GM12891 (cell line): ENCODE data around the gene PRDM16.

Experiments
- DNase-seq: peaks from one replicate; pipeline ENCODE4 v3.0.0; 2011; ENCODE audit warnings: low spot score; ENCODE audit not compliant: insufficient read length
- FAIRE-seq: peaks from 2 replicates; lab custom pipeline; 2011; peaks lifted over from hg19 to GRCh38; lab: Jason Lieb, UNC
- PAX5 ChIP-seq: IDR thresholded peaks from 2 replicates; pipeline ENCODE4 v1.6.1; 2011; ENCODE audit warnings: low read length, moderate library complexity, mild to moderate bottlenecking; ENCODE audit not compliant: insufficient read depth, severe bottlenecking
- POLR2A ChIP-seq: IDR thresholded peaks from 2 replicates; pipeline ENCODE4 v1.6.1; 2011; ENCODE audit warnings: low read depth, low read length, control low read depth
- POLR2AphosphoS5 ChIP-seq: IDR thresholded peaks from 2 replicates; pipeline ENCODE4 v1.6.1; 2011; ENCODE audit warnings: low read depth, low read length, control low read depth
- POU2F2 ChIP-seq: IDR thresholded peaks from 2 replicates; pipeline ENCODE4 v1.6.1; 2011; ENCODE audit warnings: low read depth, mild to moderate bottlenecking, control low read depth, low read length, moderate library complexity
- SPI1 ChIP-seq: IDR thresholded peaks from 2 replicates; pipeline ENCODE4 v1.6.1; 2011; ENCODE audit warnings: low read depth, low read length, control low read depth
- TAF1 ChIP-seq: IDR thresholded peaks from 2 replicates; pipeline ENCODE4 v1.6.1; 2011; ENCODE audit warnings: low read depth, low read length, control low read depth

PRDM16 gene

DNA sequence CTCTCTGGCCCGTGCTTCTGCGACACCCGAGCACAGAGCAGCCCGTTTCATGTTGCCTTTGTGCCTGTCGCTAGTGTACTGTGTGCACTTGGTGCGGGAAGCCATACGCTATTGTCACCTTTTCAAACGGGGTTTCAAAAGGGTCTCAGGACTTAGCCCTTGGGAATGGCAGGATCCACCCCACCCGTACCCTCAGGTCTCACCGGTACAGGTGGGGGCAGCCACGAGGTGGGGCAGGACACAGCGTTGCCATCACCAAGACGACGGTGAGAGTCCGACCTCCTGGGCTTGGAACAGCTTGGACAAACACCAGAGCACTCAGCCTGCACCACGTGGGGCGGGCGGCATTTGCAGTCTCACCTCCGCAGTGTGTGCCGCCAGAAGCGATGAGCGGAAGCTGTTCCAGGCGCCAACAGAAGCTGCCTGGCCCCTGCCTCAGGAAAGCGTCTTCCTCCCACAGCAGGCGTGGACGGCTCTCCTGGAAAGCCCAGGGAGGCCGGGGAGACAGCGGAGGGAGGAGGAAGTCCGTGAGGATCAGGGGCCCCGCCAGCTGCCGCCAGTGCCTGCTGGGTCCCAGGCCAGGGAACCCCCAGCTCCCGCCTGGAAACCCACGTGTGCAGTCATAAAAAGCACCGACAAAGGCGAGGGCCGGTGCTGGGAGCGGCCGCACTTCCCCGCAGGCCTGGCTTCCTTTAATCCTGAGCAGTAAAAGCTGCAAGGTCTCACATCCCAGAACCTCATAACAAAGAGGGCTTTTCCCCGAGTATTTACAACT, 254.2 kb downstream of the PRDM16 start:
- FAIRE-seq (no peak), DNase-seq (no peak)
- no peak for TF ChIP-seq POLR2A
- no peak for TF ChIP-seq TAF1
- no peak for TF ChIP-seq SPI1
- TF ChIP-seq POLR2AphosphoS5 = no peak
- TF ChIP-seq PAX5 = no peak
- TF ChIP-seq POU2F2 = no peak

DNA sequence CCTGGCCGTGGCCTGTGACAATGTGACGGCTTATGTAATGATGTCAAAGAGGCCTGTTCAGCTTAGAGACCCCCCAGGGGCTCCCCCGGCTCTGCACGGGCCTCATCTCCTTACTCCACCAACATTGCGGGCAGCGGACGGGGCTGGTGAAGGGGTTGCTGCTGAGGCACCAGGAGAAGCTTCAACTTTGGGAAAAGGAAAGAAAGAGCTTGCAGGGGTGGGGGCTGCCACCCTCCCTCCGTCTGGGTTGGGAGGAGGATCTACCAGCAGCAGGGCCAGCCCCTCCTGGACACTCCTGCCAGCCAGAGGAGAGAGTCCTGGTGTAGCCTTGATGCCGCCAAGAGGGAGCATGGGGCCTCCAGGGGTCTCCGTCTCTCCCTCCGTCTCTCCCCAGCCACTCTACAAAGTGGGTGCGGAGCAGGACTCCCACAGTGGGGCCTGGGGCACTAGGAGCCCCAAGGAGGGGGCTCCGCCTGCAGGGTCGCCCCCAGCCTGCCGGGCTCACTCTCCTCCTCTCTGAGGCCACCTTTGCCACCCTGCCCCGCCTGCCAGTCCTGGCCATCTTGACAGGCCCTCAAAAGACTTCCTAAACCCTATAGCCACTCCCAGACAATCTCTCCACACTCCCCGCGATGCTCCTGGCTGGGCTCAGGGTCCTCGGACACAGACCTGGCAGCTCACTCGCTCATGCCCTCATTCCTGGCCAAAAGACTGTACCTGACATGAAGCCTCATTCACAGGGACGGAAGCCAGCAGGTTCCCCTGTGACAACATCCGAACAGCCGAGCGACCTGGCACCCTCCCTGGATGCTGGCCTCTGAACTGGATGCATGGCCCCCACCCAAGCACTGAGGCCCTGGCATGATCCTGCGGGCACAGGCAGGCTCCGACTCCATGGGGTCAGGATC, 255.0 kb downstream of the PRDM16 start:
- FAIRE-seq (no peak), DNase-seq (no peak)
- no peak for TF ChIP-seq POLR2AphosphoS5
- TF ChIP-seq PAX5 = no peak
- TF ChIP-seq POLR2A = no peak
- TF ChIP-seq SPI1 = no peak
- TF ChIP-seq TAF1 = no peak
- TF ChIP-seq POU2F2 = no peak

DNA sequence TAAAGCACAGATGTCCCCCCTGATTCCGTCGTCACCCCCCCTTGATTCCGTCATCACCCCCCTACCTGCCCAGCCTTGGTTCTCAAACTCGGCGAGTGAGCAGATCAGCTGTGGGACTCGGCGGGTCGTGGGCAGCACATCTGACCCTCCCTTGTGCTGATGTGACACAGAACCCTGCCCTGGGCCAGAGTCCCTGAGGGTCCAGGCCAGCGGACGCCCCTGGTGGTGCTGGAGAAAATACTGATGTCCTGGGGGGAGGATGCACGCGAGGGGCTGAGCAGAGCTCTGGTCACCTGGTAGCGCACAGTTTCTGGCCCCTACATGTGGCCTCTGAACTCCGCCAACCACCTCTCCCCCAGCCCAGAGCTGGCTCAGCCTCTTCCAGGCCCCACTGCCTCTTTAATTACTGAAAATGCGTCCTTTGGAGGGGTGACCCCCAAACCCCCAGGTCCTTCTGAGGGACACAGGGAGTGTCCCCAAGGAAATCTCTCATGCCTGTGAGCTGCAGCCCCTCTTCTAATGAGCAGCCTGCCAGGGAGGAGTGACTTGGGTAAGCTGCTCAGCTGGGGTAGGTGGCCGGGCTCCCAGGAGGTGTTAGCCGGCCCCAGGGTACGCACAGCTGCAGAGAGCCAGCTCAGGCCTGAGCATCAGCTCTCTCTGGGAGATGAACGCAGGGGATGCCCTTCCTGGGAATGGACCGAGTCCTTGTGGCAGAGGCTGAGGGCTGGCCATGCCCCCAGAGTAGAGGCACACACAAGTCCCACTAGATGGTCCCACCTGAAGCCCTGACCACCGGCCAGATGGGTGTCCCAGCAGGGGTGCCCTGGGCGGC, 255.9 kb downstream of the PRDM16 start:
- TF ChIP-seq SPI1 (no peak), PAX5 (no peak), POLR2AphosphoS5 (no peak), POLR2A (no peak), POU2F2 (no peak), TAF1 (no peak)
- FAIRE-seq (no peak), DNase-seq (no peak)

DNA sequence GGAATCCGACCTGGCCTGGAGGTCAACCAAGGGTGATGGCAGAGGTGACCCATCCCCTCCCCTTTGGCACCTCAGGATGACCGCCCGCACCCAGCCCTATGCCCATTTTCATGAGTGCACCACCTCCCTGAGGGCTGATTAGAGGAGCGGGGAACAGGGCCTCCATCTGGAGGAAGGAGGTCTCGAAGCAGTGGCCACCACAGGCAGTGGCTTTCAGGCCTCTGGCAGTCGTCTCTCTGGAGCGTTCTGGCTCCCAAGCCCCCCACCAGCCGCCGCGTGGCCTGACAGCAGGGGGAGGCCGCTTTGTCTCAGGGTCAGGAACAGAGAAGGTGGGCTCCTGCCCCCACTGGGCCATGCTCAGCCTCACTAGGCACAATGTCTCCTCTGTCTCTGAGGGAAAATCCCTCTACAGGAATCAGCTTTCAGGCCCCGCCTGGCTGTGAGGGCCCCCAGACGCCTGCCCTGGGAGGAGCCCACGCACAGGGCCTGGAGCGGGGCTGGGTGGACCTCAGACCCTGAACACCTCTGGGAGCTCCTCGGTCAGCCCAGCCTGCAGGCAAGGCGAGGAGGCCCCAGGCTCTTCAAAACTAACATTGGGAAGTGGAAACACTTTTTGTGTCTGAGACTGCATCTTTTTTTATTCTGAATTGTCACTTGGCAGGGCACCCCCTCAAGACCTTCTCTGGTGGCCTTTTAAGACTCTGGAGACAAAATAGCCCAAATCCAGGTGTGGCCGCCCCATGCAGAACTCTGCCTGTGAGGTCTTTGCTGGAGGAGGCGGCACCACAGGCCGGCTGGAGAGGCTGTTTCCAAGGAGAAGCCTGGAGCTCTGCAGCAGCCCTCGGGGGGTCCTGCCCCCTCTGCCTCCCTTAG, 257.7 kb downstream of the PRDM16 start:
- FAIRE-seq (no peak), DNase-seq (no peak)
- TF ChIP-seq TAF1 (no peak), POU2F2 (no peak), SPI1 (no peak), POLR2A (no peak), POLR2AphosphoS5 (no peak), PAX5 (no peak)

DNA sequence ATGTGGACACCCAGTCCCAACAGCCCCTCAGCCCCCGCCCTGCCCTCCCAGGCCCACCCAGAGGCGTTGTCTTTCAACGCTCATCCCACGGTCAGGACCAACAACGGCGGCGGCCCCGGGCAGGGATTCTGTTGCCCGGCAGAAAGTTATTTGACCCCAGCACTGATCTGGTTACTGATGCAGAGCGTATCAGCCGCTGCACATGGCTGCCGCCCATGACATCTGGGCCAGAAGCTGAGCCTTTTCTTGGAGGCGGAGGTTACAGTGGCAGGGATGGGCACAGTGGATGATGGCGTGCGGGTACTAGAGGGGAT, 258.3 kb downstream of the PRDM16 start:
- no peak for FAIRE-seq
- no peak for DNase-seq
- TF ChIP-seq POLR2A = no peak
- no peak for TF ChIP-seq POU2F2
- TF ChIP-seq TAF1 = no peak
- no peak for TF ChIP-seq SPI1
- no peak for TF ChIP-seq PAX5
- TF ChIP-seq POLR2AphosphoS5 = no peak

DNA sequence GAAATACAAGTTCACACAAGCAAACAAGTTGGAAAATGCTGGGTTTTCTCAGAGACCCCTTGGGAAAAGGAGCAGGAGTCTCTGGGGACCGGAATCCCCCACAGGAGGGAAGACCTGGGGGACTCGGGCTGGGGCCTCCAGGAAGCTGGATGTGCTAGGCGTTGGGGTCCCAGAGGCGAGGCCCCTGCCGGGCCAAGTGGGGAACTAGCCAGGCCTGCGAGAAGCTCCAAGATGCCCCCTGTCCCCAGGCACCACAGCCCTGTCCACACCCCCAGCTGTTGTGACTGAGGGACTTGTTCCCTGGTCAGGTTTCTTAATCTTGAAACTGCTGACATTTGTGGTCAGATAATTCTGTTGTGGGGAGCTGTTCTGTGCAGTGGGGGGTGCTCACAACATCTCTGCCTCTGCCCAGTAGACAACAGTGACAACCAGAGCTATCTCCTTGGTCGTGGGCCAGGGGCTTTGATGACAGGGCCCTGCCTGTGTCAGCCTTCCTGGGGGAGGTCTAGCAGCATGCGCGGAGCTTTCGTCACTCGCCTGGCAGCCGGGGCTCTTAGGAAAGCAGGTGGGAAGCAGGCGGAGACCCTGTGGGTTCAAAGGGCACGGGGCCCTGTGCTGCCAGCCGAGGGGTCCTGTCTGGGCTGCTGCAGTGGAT, 259.1 kb downstream of the PRDM16 start:
- no peak for DNase-seq
- no peak for FAIRE-seq
- TF ChIP-seq POU2F2 (no peak), TAF1 (no peak), POLR2AphosphoS5 (no peak), POLR2A (no peak), SPI1 (no peak), PAX5 (no peak)

DNA sequence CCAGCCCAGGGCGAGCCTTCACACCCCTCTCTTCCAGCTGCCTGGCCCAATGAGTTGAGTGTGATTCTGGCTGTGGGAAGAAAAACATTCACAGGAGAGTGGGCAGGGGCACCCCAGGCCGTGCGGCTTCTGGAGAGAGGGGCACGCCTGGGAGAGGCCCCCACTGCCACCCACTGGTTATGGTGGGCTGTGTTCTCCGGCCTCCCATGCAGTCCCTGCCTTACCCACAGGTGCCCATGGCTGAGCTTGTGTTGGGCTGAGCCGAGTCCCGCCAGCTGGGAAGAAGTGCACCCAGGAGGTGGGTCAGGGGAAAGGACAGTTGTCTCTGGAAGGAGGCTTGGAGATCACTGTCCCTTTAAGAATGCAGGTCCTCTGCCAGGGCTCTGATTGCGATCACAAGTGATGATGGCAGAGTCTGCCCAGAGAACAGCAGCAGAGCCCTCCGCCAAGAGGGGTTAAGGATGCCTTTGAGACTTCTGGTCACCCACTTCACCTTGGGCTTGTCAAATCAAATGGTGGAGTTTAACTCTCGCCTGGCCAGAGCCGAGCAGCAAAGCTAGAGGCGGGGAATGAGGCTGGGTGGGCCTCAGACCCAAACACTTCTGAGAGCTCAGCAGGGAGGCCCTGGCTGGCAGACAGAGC, 260.8 kb downstream of the PRDM16 start:
- no peak for TF ChIP-seq SPI1
- TF ChIP-seq TAF1 = no peak
- TF ChIP-seq PAX5 = no peak
- TF ChIP-seq POLR2AphosphoS5 = no peak
- TF ChIP-seq POU2F2 = no peak
- TF ChIP-seq POLR2A = no peak
- FAIRE-seq (no peak), DNase-seq (no peak)

DNA sequence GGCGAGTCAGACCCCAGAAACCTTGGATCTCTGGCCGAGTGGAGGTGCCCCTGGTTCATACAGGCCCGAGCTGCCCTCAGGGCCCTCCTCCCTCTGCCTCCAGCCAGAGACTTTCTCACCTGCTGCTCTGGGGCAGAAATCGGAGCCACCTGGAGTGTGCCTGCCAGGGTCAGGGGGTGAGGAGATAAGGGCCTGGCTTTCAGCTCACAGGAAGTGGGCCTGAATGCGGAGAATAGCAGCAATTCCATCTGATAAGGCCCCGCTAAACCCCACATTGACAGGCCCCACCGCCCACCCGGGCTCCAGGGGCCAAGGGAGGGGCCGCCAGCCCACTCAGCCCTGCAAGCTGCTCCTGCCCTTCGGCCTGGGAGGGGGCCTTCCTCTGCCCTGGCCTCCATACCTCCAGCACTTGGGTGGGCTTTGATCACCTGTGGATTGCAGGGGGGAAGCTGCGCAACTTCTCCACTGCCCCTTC, 261.8 kb downstream of the PRDM16 start:
- no peak for TF ChIP-seq SPI1
- TF ChIP-seq PAX5 = no peak
- no peak for TF ChIP-seq POU2F2
- no peak for TF ChIP-seq TAF1
- no peak for TF ChIP-seq POLR2AphosphoS5
- TF ChIP-seq POLR2A = no peak
- no peak for FAIRE-seq
- DNase-seq = no peak
